ENCODE results near the gene PDE6B. TPM values are rescaled to one million over a fixed set of nuclear protein-coding genes. Genes with fewer than 3 reads are reported as not detected.

PDE6B gene
- total and polyA plus RNA-seq, 2 experiments from 2014 or later, result 3.4 to 5.0 TPM

DNA sequence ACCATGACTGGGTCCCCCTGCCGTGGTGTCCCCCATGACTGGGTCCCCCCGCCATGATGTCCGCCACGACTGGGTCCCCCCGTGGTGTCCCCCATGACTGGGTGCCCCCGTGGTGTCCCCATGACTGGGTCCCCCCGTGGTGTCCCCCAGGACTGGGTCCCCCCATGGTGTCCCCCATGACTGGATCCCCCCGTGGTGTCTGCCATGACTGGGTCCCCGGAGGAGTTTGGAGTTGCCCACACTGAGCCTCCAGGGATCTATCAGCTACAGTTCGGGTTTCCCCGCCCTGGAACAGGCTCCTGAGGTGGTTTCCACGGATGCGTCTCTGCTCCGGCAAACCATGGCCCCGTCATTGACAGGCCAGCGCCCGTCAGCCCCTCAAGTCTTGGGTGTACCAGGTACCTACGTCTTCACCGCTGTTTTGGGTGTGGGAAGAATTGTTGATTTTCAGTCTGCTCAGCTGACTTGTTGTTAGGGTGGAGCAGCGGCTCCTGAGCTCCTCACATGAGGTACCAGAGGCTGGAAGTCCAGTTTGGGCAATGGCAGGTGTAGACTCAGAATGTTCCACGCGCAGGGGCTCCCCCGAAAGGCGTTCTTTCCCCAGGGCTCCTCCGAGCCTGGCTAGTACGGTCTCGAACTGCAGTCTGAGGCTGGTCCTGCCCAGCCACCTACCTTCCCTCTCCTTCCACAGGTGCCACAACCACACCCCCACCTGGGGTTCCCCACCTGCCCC lies 8.3 kb upstream of the PDE6B start (continued):
- TF ChIP-seq, protein P1, sequence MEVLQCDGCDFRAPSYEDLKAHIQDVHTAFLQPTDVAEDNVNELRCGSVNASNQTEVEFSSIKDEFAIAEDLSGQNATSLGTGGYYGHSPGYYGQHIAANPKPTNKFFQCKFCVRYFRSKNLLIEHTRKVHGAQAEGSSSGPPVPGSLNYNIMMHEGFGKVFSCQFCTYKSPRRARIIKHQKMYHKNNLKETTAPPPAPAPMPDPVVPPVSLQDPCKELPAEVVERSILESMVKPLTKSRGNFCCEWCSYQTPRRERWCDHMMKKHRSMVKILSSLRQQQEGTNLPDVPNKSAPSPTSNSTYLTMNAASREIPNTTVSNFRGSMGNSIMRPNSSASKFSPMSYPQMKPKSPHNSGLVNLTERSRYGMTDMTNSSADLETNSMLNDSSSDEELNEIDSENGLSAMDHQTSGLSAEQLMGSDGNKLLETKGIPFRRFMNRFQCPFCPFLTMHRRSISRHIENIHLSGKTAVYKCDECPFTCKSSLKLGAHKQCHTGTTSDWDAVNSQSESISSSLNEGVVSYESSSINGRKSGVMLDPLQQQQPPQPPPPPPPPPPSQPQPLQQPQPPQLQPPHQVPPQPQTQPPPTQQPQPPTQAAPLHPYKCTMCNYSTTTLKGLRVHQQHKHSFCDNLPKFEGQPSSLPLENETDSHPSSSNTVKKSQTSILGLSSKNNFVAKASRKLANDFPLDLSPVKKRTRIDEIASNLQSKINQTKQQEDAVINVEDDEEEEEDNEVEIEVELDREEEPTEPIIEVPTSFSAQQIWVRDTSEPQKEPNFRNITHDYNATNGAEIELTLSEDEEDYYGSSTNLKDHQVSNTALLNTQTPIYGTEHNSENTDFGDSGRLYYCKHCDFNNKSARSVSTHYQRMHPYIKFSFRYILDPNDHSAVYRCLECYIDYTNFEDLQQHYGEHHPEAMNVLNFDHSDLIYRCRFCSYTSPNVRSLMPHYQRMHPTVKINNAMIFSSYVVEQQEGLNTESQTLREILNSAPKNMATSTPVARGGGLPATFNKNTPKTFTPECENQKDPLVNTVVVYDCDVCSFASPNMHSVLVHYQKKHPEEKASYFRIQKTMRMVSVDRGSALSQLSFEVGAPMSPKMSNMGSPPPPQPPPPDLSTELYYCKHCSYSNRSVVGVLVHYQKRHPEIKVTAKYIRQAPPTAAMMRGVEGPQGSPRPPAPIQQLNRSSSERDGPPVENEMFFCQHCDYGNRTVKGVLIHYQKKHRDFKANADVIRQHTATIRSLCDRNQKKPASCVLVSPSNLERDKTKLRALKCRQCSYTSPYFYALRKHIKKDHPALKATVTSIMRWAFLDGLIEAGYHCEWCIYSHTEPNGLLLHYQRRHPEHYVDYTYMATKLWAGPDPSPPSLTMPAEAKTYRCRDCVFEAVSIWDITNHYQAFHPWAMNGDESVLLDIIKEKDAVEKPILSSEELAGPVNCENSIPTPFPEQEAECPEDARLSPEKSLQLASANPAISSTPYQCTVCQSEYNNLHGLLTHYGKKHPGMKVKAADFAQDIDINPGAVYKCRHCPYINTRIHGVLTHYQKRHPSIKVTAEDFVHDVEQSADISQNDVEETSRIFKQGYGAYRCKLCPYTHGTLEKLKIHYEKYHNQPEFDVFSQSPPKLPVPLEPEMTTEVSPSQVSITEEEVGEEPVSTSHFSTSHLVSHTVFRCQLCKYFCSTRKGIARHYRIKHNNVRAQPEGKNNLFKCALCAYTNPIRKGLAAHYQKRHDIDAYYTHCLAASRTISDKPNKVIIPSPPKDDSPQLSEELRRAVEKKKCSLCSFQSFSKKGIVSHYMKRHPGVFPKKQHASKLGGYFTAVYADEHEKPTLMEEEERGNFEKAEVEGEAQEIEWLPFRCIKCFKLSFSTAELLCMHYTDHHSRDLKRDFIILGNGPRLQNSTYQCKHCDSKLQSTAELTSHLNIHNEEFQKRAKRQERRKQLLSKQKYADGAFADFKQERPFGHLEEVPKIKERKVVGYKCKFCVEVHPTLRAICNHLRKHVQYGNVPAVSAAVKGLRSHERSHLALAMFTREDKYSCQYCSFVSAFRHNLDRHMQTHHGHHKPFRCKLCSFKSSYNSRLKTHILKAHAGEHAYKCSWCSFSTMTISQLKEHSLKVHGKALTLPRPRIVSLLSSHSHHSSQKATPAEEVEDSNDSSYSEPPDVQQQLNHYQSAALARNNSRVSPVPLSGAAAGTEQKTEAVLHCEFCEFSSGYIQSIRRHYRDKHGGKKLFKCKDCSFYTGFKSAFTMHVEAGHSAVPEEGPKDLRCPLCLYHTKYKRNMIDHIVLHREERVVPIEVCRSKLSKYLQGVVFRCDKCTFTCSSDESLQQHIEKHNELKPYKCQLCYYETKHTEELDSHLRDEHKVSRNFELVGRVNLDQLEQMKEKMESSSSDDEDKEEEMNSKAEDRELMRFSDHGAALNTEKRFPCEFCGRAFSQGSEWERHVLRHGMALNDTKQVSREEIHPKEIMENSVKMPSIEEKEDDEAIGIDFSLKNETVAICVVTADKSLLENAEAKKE (CRISPR knock-in tag; IDR thresholded peaks at IDR 0.05), result no peak
- TF ChIP-seq CREB1 (CRISPR knock-in tag; IDR thresholded peaks at IDR 0.05; ENCODE audit: low read depth) (no peak), JUNB (IDR thresholded peaks at IDR 0.05; ENCODE audit: unreplicated experiment) (no peak)

DNA sequence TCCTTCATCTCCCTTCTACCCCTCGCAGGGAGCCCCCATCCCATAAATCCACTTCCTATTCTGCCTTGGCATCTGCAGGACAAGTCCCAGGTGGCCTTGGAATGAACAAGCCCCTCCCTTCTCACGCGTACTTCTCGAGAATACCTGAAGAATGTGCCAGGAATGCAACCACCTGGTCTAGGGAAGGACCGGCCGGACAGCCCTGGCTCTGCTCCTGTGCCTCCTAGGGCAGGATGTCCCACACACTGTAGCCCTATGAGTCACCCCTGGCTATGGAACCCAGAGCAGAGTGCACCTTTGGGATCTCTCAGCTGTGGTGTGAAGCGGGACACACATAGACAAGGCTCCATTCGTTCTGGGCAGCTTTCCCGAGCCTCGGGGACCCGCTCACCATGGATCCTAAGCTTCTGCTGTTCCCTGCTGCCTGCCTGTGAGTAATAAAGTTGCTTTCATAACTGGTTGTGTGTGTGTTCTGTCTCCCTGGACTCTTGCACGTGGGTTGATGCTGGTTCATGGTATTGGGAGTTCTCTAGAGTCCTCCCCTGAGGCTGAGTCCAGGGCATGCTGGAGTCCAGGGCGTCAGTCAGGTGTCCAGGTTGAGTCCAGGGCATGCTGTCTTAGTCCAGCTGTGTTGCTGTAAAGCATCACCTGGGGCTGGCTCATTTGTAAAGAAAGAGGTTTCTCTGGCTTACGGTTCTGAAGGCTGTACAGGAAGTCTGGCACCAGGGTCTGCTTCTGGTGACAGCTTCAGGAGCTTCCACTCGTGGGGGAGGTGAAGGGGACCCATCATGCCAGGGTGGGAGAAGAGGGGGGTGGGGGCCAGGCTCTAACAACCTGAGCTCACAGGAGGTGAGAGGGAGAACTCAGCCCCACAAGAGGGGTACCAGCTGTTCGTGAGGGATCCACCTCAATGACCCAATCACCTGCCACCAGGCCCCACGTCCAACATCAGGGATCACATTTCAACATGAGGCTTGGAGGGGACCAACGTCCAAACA lies 7.4 kb upstream of the PDE6B start:
- no peak overlapping the region for H3K27ac Mint-ChIP-seq
- H3F3A ChIP-seq (replicated peaks; ENCODE audit: low read depth), result no peaks in the 10 kb centered on the region
- TF ChIP-seq STAT1 (IDR thresholded peaks at IDR 0.05; ENCODE audit: unreplicated experiment) (no peak), ZNF331 (CRISPR knock-in tag; IDR thresholded peaks at IDR 0.05; ENCODE audit: low read depth) (no peak)
- TF ChIP-seq, protein P1 (CRISPR knock-in tag; IDR thresholded peaks at IDR 0.05), result no peak

More for the DNA sequence above, 7.4 kb upstream of the PDE6B start:
- no peaks in the 10 kb centered on the region for H3K27me3 ChIP-seq (ENCODE audit: insufficient read depth)
- peaks cover 6% of the 10 kb centered on the region for H3K27me3 Mint-ChIP-seq (ENCODE audit: insufficient read depth, low read depth, poor library complexity)
- no peak overlapping the region for H3K4me2 ChIP-seq
- no peaks in the 10 kb centered on the region for H3K4me1 ChIP-seq (ENCODE audit: insufficient read depth)
- ATAC-seq, result peak; percentile 81
- H4K20me1 ChIP-seq (replicated peaks; ENCODE audit: insufficient read depth), result no peaks in the 10 kb centered on the region
- H2AFZ ChIP-seq, result no peak overlapping the region
- no peaks in the 10 kb centered on the region for H3K4me1 Mint-ChIP-seq
- H3K27ac ChIP-seq (ENCODE audit: low read depth), result no peak overlapping the region
- H3K4me3 ChIP-seq, result no peak overlapping the region
- H3K36me3 Mint-ChIP-seq (ENCODE audit: low read depth), result no peaks in the 10 kb centered on the region
- no peaks in the 10 kb centered on the region for H3K79me2 ChIP-seq (replicated peaks; ENCODE audit: insufficient read depth)
- H3K9me3 Mint-ChIP-seq, result no peaks in the 10 kb centered on the region
- DNase-seq (ENCODE audit: low spot score), result peak; percentile 65
- H3K36me3 ChIP-seq (ENCODE audit: insufficient read depth), result no peaks in the 10 kb centered on the region
- no peak overlapping the region for H3K4me3 Mint-ChIP-seq
- H3K9me2 ChIP-seq (ENCODE audit: insufficient read depth), result no peaks in the 10 kb centered on the region

Data from GM23338 (cell line).